Esophagus muscularis mucosa (tissue), 4 donors: ENCODE measurements around the gene PTPN3. TPM values are rescaled to one million over a fixed set of nuclear protein-coding genes. Genes with fewer than 3 reads are reported as not detected.

Experiments
- DNase-seq: peaks from one replicate; pipeline ENCODE4 v3.0.0-alpha.2; 2017; ENCODE audit errors: extremely low spot score
- H3K27ac ChIP-seq, 4 donors: fragments of 200-600 bp; sonication (generic); replicated peaks in 1 of 4; 1 replicate in 3 of 4; 2 replicates in 1 of 4; pipeline ENCODE4 v1.5.1; 2016 to 2019; ENCODE audit warnings: mild to moderate bottlenecking in 1 of 4
- H3K27me3 ChIP-seq, 4 donors: fragments of 200-600 bp; sonication (generic); one replicate each; pipeline versions ENCODE4 v1.5.1 to v1.6.0; 2016 to 2019
- H3K36me3 ChIP-seq, 4 donors: fragments of 200-600 bp; sonication (generic); one replicate each; pipeline ENCODE4 v1.5.1; 2016 to 2019
- H3K4me1 ChIP-seq, 4 donors: fragments of 200-600 bp; sonication (generic); one replicate each; pipeline ENCODE4 v1.5.1; 2016 to 2019
- H3K4me3 ChIP-seq, 4 donors: fragments of 200-600 bp; sonication (generic); 1 replicate in 2 of 4; 2 replicates in 2 of 4; pipeline ENCODE4 v1.5.1; 2016 to 2019; ENCODE audit warnings: mild to moderate bottlenecking in 4 of 4, moderate library complexity in 1 of 4
- H3K9me3 ChIP-seq, 4 donors: fragments of 200-600 bp; sonication (generic); 1 replicate in 3 of 4; 2 replicates in 1 of 4; pipeline ENCODE4 v1.5.1; 2016 to 2019
- CTCF ChIP-seq, 3 experiments: fragments of 200-600 bp in 2 of 3; fragments of 450-650 bp in 1 of 3; sonication (generic) in 2 of 3; IDR thresholded peaks; one replicate each; pipeline ENCODE4 v1.5.1; 2017 to 2019; ENCODE audit warnings: antibody characterized with exemption in 3 of 3, mild to moderate bottlenecking in 2 of 3, moderate library complexity in 1 of 3
- EP300 ChIP-seq: sonication (generic); formaldehyde crosslinking; IDR thresholded peaks from one replicate; pipeline ENCODE4 v1.6.1; 2017; ENCODE audit warnings: antibody characterized with exemption
- POLR2A ChIP-seq: fragments of 450-650 bp; IDR thresholded peaks from one replicate; pipeline ENCODE4 v1.6.1; 2017; ENCODE audit warnings: antibody characterized with exemption, moderate library complexity, mild to moderate bottlenecking, low read depth
- POLR2AphosphoS5 ChIP-seq, 2 donors: sonication (generic); formaldehyde crosslinking; IDR thresholded peaks; one replicate each; pipeline ENCODE4 v1.6.1; 2017; ENCODE audit warnings: antibody characterized with exemption in 2 of 2
- WGBS: methylation state at CpG from one replicate; pipeline ENCODE4 v1.1.5; 2018; 5-methylcytosine and 5-hydroxymethylcytosine counted together
- intact Hi-C: fragments of 100-400 bp; cut with DNase I; formaldehyde crosslinking; loops from one replicate; pipeline ENCODE4 v1.15.1; 2023
- total RNA-seq, 4 donors: library from RNA; depleted of rRNA; stranded (reverse); fragments of >200 nt; gene quantifications; one replicate each; pipeline versions ENCODE4 v1.1.0 to v1.2.1, GENCODE V29; 2016

PTPN3 gene
- total RNA-seq, 4 donors from 2014 or later: 0.83 to 2.0 (median 1.3) TPM

GRCh38 chr9:109381011-109381729, 116.9 kb downstream of the PTPN3 start:
- no peaks in the 10 kb centered on the region for H3K27me3 ChIP-seq
- 89% methylated on average over 8 of the region's 13 CpGs for WGBS
- peaks cover 0 to 76% (median 0%) of the 10 kb centered on the region in 4 donors for H3K36me3 ChIP-seq
- intact Hi-C loops: no loop called here
- H3K4me1 ChIP-seq: no peaks in the 10 kb centered on the region
- DNase-seq: no peak
- no peak overlapping the region for H3K27ac ChIP-seq
- H3K9me3 ChIP-seq: no peaks in the 10 kb centered on the region
- TF ChIP-seq CTCF (IDR thresholded peaks at IDR 0.05): no peak
- TF ChIP-seq POLR2AphosphoS5 (IDR thresholded peaks at IDR 0.05): no peak
- no peak for TF ChIP-seq POLR2A
- no peak for TF ChIP-seq EP300
- no peak overlapping the region for H3K4me3 ChIP-seq

GRCh38 chr9:109379513-109379912, 118.6 kb downstream of the PTPN3 start:
- no peak for DNase-seq
- Histone ChIP-seq H3K27me3 (no peaks in the 10 kb centered on the region), H3K4me1 (no peaks in the 10 kb centered on the region), H3K9me3 (no peaks in the 10 kb centered on the region), H3K36me3 (peaks cover 0 to 60% (median 0%) of the 10 kb centered on the region in 4 donors), H3K4me3 (no peak overlapping the region), H3K27ac (no peak overlapping the region)
- TF ChIP-seq EP300: no peak
- no peak for TF ChIP-seq POLR2AphosphoS5 (IDR thresholded peaks at IDR 0.05)
- TF ChIP-seq CTCF (IDR thresholded peaks at IDR 0.05): no peak
- no peak for TF ChIP-seq POLR2A
- 86% methylated on average over 7 of the region's 7 CpGs for WGBS
- intact Hi-C loops: no loop called here

GRCh38 chr9:109378316-109378715, 119.8 kb downstream of the PTPN3 start:
- intact Hi-C loops: no loop called here
- no peaks in the 10 kb centered on the region for H3K9me3 ChIP-seq
- H3K4me1 ChIP-seq: no peaks in the 10 kb centered on the region
- H3K36me3 ChIP-seq: peaks cover 0 to 48% (median 0%) of the 10 kb centered on the region in 4 donors
- TF ChIP-seq POLR2AphosphoS5 (IDR thresholded peaks at IDR 0.05) (no peak), POLR2A (no peak), CTCF (IDR thresholded peaks at IDR 0.05) (no peak), EP300 (no peak)
- H3K27ac ChIP-seq: no peak overlapping the region
- no peaks in the 10 kb centered on the region for H3K27me3 ChIP-seq
- no peak overlapping the region for H3K4me3 ChIP-seq
- WGBS: 88% methylated on average over 4 of the region's 4 CpGs
- DNase-seq: no peak

- Histone ChIP-seq H3K4me1 (no peaks in the 10 kb centered on the region), H3K27me3 (no peaks in the 10 kb centered on the region), H3K4me3 (no peak overlapping the region), H3K36me3 (no peaks in the 10 kb centered on the region), H3K27ac (no peak overlapping the region), H3K9me3 (peaks cover 0 to 5% (median 0%) of the 10 kb centered on the region in 4 donors)
- DNase-seq: no peak
- WGBS: 84% methylated on average over 5 of the region's 5 CpGs
- TF ChIP-seq POLR2AphosphoS5 (IDR thresholded peaks at IDR 0.05) (no peak), EP300 (no peak), CTCF (IDR thresholded peaks at IDR 0.05) (no peak), POLR2A (no peak)
- intact Hi-C loops: no loop called here
These were observed 125.9 kb downstream of the PTPN3 start for GRCh38 chr9:109372246-109372645.

GRCh38 chr9:109371374-109371773, 126.7 kb downstream of the PTPN3 start:
- no peak for DNase-seq
- TF ChIP-seq POLR2A: no peak
- no peak for TF ChIP-seq CTCF (IDR thresholded peaks at IDR 0.05)
- TF ChIP-seq EP300: no peak
- Histone ChIP-seq H3K4me1 (no peaks in the 10 kb centered on the region), H3K9me3 (peaks cover 0 to 5% (median 0%) of the 10 kb centered on the region in 4 donors), H3K36me3 (no peaks in the 10 kb centered on the region), H3K4me3 (no peak overlapping the region), H3K27ac (no peak overlapping the region), H3K27me3 (no peaks in the 10 kb centered on the region)
- WGBS: 91% methylated on average over 1 of the region's 1 CpG
- intact Hi-C loops: no loop called here
